ENCODE measurements around the gene NFYA. TPM values are rescaled to one million over a fixed set of nuclear protein-coding genes. Genes with fewer than 3 reads are reported as not detected.

Gene NFYA
- total RNA-seq, 1 experiment from 2014 or later, result 34.7 TPM

GRCh38 chr6:41033776-41034175, 39.0 kb upstream of the NFYA start (continued):
- TF ChIP-seq CTCF (IDR thresholded peaks at IDR 0.05) (no peak), MAX (CRISPR knock-in tag; IDR thresholded peaks at IDR 0.05) (no peak), SP1 (CRISPR knock-in tag; conservative IDR thresholded peaks at IDR 0.05) (no peak), ZNF138 (CRISPR knock-in tag; conservative IDR thresholded peaks at IDR 0.05) (no peak)

GRCh38 chr6:41036186-41036585, 36.6 kb upstream of the NFYA start:
- peaks cover 15% of the 10 kb centered on the region for H3K4me1 Mint-ChIP-seq
- H3K4me3 Mint-ChIP-seq, result no peak overlapping the region
- ChIA-PET CTCF (interaction anchor here (0.6 to 4.5 kb wide), 6 partner anchors 8 to 146 kb away, joined by 3 to 94 read pairs (median 3); no protein-coding TSS in a partner anchor), POLR2A (interaction anchor here (0.6 kb wide), 2 partner anchors 49 to 65 kb away, joined by 3 to 4 read pairs; no protein-coding TSS in a partner anchor)
- no peak for TF ChIP-seq ZBTB21 (CRISPR knock-in tag; IDR thresholded peaks at IDR 0.05; ENCODE audit: borderline replicate concordance)
- TF ChIP-seq ZNF396 (CRISPR knock-in tag; IDR thresholded peaks at IDR 0.05; ENCODE audit: borderline replicate concordance), result no peak
- TF ChIP-seq OVOL2 (CRISPR knock-in tag; IDR thresholded peaks at IDR 0.05; ENCODE audit: borderline replicate concordance), result no peak
- TF ChIP-seq SP1 (CRISPR knock-in tag; conservative IDR thresholded peaks at IDR 0.05), result no peak
- no peaks in the 10 kb centered on the region for H3K36me3 Mint-ChIP-seq
- H3K27ac Mint-ChIP-seq, result no peak overlapping the region
- ATAC-seq, result no peak
- DNase-seq (ENCODE audit: low spot score), result no peak
- H3K27me3 Mint-ChIP-seq (ENCODE audit: low read depth), result no peaks in the 10 kb centered on the region
- H3K9me3 Mint-ChIP-seq, result no peaks in the 10 kb centered on the region

- ATAC-seq (no peak), DNase-seq (ENCODE audit: low spot score) (no peak)
- ChIA-PET CTCF (interaction anchor here (0.6 to 4.5 kb wide), 11 partner anchors 8 to 194 kb away, joined by 3 to 94 read pairs (median 3); no protein-coding TSS in a partner anchor), POLR2A (interaction anchor here (0.6 kb wide), 2 partner anchors 49 to 65 kb away, joined by 3 to 4 read pairs; no protein-coding TSS in a partner anchor)
- H3K27me3 Mint-ChIP-seq (ENCODE audit: low read depth), result no peaks in the 10 kb centered on the region
- H3K9me3 Mint-ChIP-seq, result no peaks in the 10 kb centered on the region
- no peak overlapping the region for H3K4me3 Mint-ChIP-seq
- peaks cover 15% of the 10 kb centered on the region for H3K4me1 Mint-ChIP-seq
- H3K27ac Mint-ChIP-seq, result no peak overlapping the region
- H3K36me3 Mint-ChIP-seq, result no peaks in the 10 kb centered on the region
- TF ChIP-seq CTCF (IDR thresholded peaks at IDR 0.05) (no peak), CREB1 (CRISPR knock-in tag; IDR thresholded peaks at IDR 0.05) (no peak), KAT7 (CRISPR knock-in tag; IDR thresholded peaks at IDR 0.05; ENCODE audit: borderline replicate concordance) (no peak), GABPB1 (CRISPR knock-in tag; IDR thresholded peaks at IDR 0.05) (no peak), CDX4 (CRISPR knock-in tag; IDR thresholded peaks at IDR 0.05; ENCODE audit: borderline replicate concordance) (no peak), OVOL2 (CRISPR knock-in tag; IDR thresholded peaks at IDR 0.05; ENCODE audit: borderline replicate concordance) (no peak), RELA (CRISPR knock-in tag; IDR thresholded peaks at IDR 0.05; ENCODE audit: borderline replicate concordance) (no peak), RORB (CRISPR knock-in tag; IDR thresholded peaks at IDR 0.05) (no peak), FOXK1 (CRISPR knock-in tag; IDR thresholded peaks at IDR 0.05) (no peak), ZNF263 (CRISPR knock-in tag; IDR thresholded peaks at IDR 0.05; ENCODE audit: low read depth) (no peak), ZNF219 (CRISPR knock-in tag; IDR thresholded peaks at IDR 0.05; ENCODE audit: borderline replicate concordance) (no peak), ATF2 (CRISPR knock-in tag; IDR thresholded peaks at IDR 0.05; ENCODE audit: borderline replicate concordance, low read depth) (no peak)
Measured at GRCh38 chr6:41036601-41037000, 36.2 kb upstream of the NFYA start.

All from WTC11 (cell line).